GM23338 (cell line): Measurements from ENCODE around the gene SNHG17. TPM values are rescaled to one million over a fixed set of nuclear protein-coding genes. Genes with fewer than 3 reads are reported as not detected.

Experiments
- ATAC-seq: fragments of 200-7000 bp; cut with Tn5 transposase; 3 replicates; pipeline ENCODE4 v1.9.1; 2020
- DNase-seq: peaks from one replicate; pipeline ENCODE4 v3.0.0-alpha.2; 2015; ENCODE audit warnings: low spot score
- H2AFZ ChIP-seq: fragments of 200-600 bp; sonication (generic); 2 replicates; pipeline ENCODE4 v1.8.0; 2016; ENCODE audit warnings: antibody characterized with exemption, mild to moderate bottlenecking, moderate library complexity
- H3F3A ChIP-seq: fragments of 200-600 bp; sonication (generic); replicated peaks from 2 replicates; pipeline ENCODE4 v1.8.0; 2017; ENCODE audit warnings: antibody characterized with exemption, mixed run types, low read depth
- H3K27ac ChIP-seq: fragments of 200-600 bp; sonication (generic); 2 replicates; pipeline ENCODE4 v1.6.1; 2016; ENCODE audit warnings: low read depth
- H3K27me3 ChIP-seq: fragments of 200-600 bp; sonication (generic); 2 replicates; pipeline ENCODE4 v1.8.0; 2016; ENCODE audit warnings: mild to moderate bottlenecking, mixed run types, moderate library complexity; ENCODE audit not compliant: insufficient read depth
- H3K36me3 ChIP-seq: fragments of 200-600 bp; sonication (generic); 2 replicates; pipeline ENCODE4 v1.8.0; 2016; ENCODE audit warnings: mild to moderate bottlenecking; ENCODE audit not compliant: insufficient read depth
- H3K4me1 ChIP-seq: fragments of 200-600 bp; sonication (generic); 2 replicates; pipeline ENCODE4 v1.8.0; 2016; ENCODE audit warnings: mild to moderate bottlenecking, moderate library complexity; ENCODE audit not compliant: insufficient read depth
- H3K4me2 ChIP-seq: fragments of 200-600 bp; sonication (generic); 2 replicates; pipeline ENCODE4 v1.7.1; 2017; ENCODE audit warnings: mixed run types
- H3K4me3 ChIP-seq: fragments of 200-600 bp; sonication (generic); 2 replicates; pipeline ENCODE4 v1.6.1; 2016; ENCODE audit warnings: mixed run types
- H3K79me2 ChIP-seq: fragments of 200-600 bp; sonication (generic); replicated peaks from 2 replicates; pipeline ENCODE4 v1.8.0; 2017; ENCODE audit warnings: mild to moderate bottlenecking; ENCODE audit not compliant: insufficient read depth
- H3K9me2 ChIP-seq: fragments of 200-600 bp; sonication (generic); 2 replicates; pipeline ENCODE4 v1.8.0; 2017; ENCODE audit not compliant: insufficient read depth
- H4K20me1 ChIP-seq: fragments of 200-600 bp; sonication (generic); replicated peaks from 2 replicates; pipeline ENCODE4 v1.8.0; 2017; ENCODE audit warnings: mild to moderate bottlenecking; ENCODE audit not compliant: insufficient read depth
- H3K27ac Mint-ChIP-seq: 2 replicates; pipeline ENCODE4 v1.8.0; 2020; ENCODE audit warnings: inconsistent platforms, mild to moderate bottlenecking, moderate library complexity, mixed read lengths
- H3K27me3 Mint-ChIP-seq: 3 replicates; pipeline ENCODE4 v1.8.0; 2022; ENCODE audit warnings: low read depth, mild to moderate bottlenecking, moderate library complexity, mixed read lengths, inconsistent platforms; ENCODE audit not compliant: insufficient read depth, poor library complexity
- H3K36me3 Mint-ChIP-seq: 3 replicates; pipeline ENCODE4 v1.8.0; 2021; ENCODE audit warnings: low read depth, mild to moderate bottlenecking, inconsistent platforms, moderate library complexity, mixed read lengths
- H3K4me1 Mint-ChIP-seq: 3 replicates; pipeline ENCODE4 v1.8.0; 2020; ENCODE audit warnings: mild to moderate bottlenecking, inconsistent platforms, mixed read lengths
- H3K4me3 Mint-ChIP-seq: 3 replicates; pipeline ENCODE4 v1.8.0; 2021; ENCODE audit warnings: moderate library complexity, mild to moderate bottlenecking, inconsistent platforms, mixed read lengths
- H3K9me3 Mint-ChIP-seq: 3 replicates; pipeline ENCODE4 v1.8.0; 2020; ENCODE audit warnings: moderate library complexity, mild to moderate bottlenecking, inconsistent platforms, mixed read lengths
- CREB1 ChIP-seq: fragments of 250-450 bp; sonication (Bioruptor Pico); IDR thresholded peaks from 2 replicates; pipeline ENCODE4 v1.5.0; 2020; ENCODE audit warnings: low read depth, mild to moderate bottlenecking, moderate library complexity
- CTCF ChIP-seq, 2 experiments: fragments of 200-600 bp in 1 of 2; sonication (generic) in 1 of 2; conservative IDR thresholded peaks; 2 replicates each; pipeline versions ENCODE4 v1.5.1 to v1.6.1; 2016 to 2017; ENCODE audit warnings: antibody characterized with exemption in 2 of 2, low read depth in 2 of 2, mild to moderate bottlenecking in 2 of 2, moderate library complexity in 1 of 2
- ETS1 ChIP-seq: IDR thresholded peaks from 2 replicates; pipeline ENCODE4 v1.6.1; 2016; ENCODE audit warnings: antibody characterized with exemption
- EZH2 ChIP-seq: fragments of 200-600 bp; sonication (generic); IDR thresholded peaks from one replicate; pipeline ENCODE4 v1.8.0; 2017; ENCODE audit warnings: antibody characterized with exemption, mild to moderate bottlenecking, low read depth; ENCODE audit not compliant: unreplicated experiment
- EZH2phosphoT487 ChIP-seq: fragments of 200-600 bp; sonication (generic); IDR thresholded peaks from one replicate; pipeline ENCODE4 v1.8.1; 2018; ENCODE audit warnings: antibody characterized with exemption; ENCODE audit not compliant: unreplicated experiment
- JUNB ChIP-seq: IDR thresholded peaks from one replicate; pipeline ENCODE4 v1.6.1; 2016; ENCODE audit warnings: antibody characterized with exemption; ENCODE audit not compliant: unreplicated experiment
- NANOG ChIP-seq: IDR thresholded peaks from 2 replicates; pipeline ENCODE4 v1.6.1; 2016; ENCODE audit warnings: antibody characterized with exemption, borderline replicate concordance
- POLR2AphosphoS5 ChIP-seq: IDR thresholded peaks from 2 replicates; pipeline ENCODE4 v1.6.1; 2016; ENCODE audit warnings: antibody characterized with exemption, low read depth
- REST ChIP-seq: IDR thresholded peaks from one replicate; pipeline ENCODE4 v1.6.1; 2018; ENCODE audit warnings: antibody characterized with exemption; ENCODE audit not compliant: unreplicated experiment
- STAT1 ChIP-seq: IDR thresholded peaks from one replicate; pipeline ENCODE4 v1.6.1; 2016; ENCODE audit warnings: antibody characterized with exemption; ENCODE audit not compliant: unreplicated experiment
- ZNF114 ChIP-seq: fragments of 250-450 bp; sonication (Bioruptor Pico); IDR thresholded peaks from 2 replicates; pipeline ENCODE4 v1.5.0; 2020; ENCODE audit warnings: mild to moderate bottlenecking, moderate library complexity
- ZNF331 ChIP-seq: fragments of 250-450 bp; sonication (Bioruptor Pico); IDR thresholded peaks from 2 replicates; pipeline ENCODE4 v1.5.0; 2020; ENCODE audit warnings: low read depth, mild to moderate bottlenecking, moderate library complexity
- ZNF462 ChIP-seq: fragments of 250-450 bp; sonication (Bioruptor Pico); IDR thresholded peaks from 2 replicates; pipeline ENCODE4 v1.5.0; 2020; ENCODE audit warnings: mild to moderate bottlenecking, moderate library complexity
- polyA plus RNA-seq: library from polyadenylated mRNA; unstranded; fragments of >200 nt; fragmentation: Nextera tagmentation; extraction: Ambion mirVana; gene quantifications from 2 replicates; pipeline ENCODE4 v1.2.1, GENCODE V29; 2016
- total RNA-seq: library from RNA; depleted of rRNA; stranded (reverse); fragments of >200 nt; shearing (Covaris generic); gene quantifications from 2 replicates; pipeline ENCODE4 v1.2.3, GENCODE V29; 2014

SNHG17 gene
- total and polyA plus RNA-seq, 2 experiments from 2014 or later = 25.4 to 76.1 TPM

- Mint-ChIP-seq H3K27me3 (no peaks in the 10 kb centered on the region), H3K27ac (no peak overlapping the region), H3K36me3 (peaks cover 3% of the 10 kb centered on the region; the same call in 2 of the 3 replicates), H3K4me3 (no peak overlapping the region), H3K4me1 (no peaks in the 10 kb centered on the region), H3K9me3 (peaks cover 13% of the 10 kb centered on the region)
- TF ChIP-seq NANOG (no peak), CREB1 (CRISPR knock-in tag) (no peak), ZNF114 (CRISPR knock-in tag) (no peak), STAT1 (no peak), JUNB (no peak), POLR2AphosphoS5 (no peak), EZH2phosphoT487 (no peak), REST (no peak), ETS1 (no peak), EZH2 (no peak), CTCF (conservative IDR thresholded peaks at IDR 0.05; ENCODE audit: low read depth in 2 of 2) (no peak), ZNF331 (no peak), ZNF462 (CRISPR knock-in tag) (no peak)
- H3K27ac ChIP-seq = no peak overlapping the region
- H3K4me3 ChIP-seq = no peak overlapping the region
- no peaks in the 10 kb centered on the region for H3K27me3 ChIP-seq
- no peaks in the 10 kb centered on the region for H4K20me1 ChIP-seq
- no peak overlapping the region for H2AFZ ChIP-seq
- H3K4me1 ChIP-seq = no peaks in the 10 kb centered on the region
- H3F3A ChIP-seq = no peaks in the 10 kb centered on the region
- DNase-seq (no peak), ATAC-seq (no peak)
- H3K9me2 ChIP-seq = no peaks in the 10 kb centered on the region
- H3K36me3 ChIP-seq = no peaks in the 10 kb centered on the region
- H3K4me2 ChIP-seq = no peak overlapping the region
- H3K79me2 ChIP-seq = no peaks in the 10 kb centered on the region
Measured at GRCh38 chr20:38460040-38460623, 25.0 kb upstream of the SNHG17 start.
